ENCODE measurements around the gene PTPRM.

DNA sequence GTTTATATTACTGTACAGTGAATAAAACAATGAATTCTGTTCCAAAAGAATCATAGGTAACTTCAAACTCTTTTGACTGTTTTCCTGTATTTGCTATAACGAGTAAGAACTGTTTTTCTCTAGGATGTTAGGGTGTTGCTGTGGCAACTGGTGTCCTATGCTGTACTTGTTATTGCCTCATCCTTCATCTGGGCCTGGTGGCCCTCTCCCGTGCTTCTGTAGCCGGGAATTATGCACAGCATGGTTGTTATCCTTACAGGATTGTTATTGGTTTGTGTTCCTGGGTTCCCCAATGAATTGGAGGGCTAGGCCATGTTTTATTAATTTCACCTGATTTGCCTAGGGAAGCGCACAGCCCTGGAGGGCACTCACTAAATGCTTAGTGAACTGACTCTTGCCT, 279.2 kb downstream of the PTPRM start:
- TF ChIP-seq EP300 (IDR thresholded peaks at IDR 0.05) = no peak
- TF ChIP-seq, protein P1, sequence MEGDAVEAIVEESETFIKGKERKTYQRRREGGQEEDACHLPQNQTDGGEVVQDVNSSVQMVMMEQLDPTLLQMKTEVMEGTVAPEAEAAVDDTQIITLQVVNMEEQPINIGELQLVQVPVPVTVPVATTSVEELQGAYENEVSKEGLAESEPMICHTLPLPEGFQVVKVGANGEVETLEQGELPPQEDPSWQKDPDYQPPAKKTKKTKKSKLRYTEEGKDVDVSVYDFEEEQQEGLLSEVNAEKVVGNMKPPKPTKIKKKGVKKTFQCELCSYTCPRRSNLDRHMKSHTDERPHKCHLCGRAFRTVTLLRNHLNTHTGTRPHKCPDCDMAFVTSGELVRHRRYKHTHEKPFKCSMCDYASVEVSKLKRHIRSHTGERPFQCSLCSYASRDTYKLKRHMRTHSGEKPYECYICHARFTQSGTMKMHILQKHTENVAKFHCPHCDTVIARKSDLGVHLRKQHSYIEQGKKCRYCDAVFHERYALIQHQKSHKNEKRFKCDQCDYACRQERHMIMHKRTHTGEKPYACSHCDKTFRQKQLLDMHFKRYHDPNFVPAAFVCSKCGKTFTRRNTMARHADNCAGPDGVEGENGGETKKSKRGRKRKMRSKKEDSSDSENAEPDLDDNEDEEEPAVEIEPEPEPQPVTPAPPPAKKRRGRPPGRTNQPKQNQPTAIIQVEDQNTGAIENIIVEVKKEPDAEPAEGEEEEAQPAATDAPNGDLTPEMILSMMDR (IDR thresholded peaks at IDR 0.05) = no peak
- TF ChIP-seq POLR2A (IDR thresholded peaks at IDR 0.05; ENCODE audit: low read depth) = no peak

Data from esophagus muscularis mucosa (tissue), 4 donors.